ENCODE results near the gene HSPA8. TPM values are rescaled to one million over a fixed set of nuclear protein-coding genes. Genes with fewer than 3 reads are reported as not detected.

Gene HSPA8
- total and polyA plus RNA-seq, 2 of the 13 experiments (the other 11 are each of a cell fraction or from before 2014, with no cell fraction given) = 936 to 2,151 TPM

DNA sequence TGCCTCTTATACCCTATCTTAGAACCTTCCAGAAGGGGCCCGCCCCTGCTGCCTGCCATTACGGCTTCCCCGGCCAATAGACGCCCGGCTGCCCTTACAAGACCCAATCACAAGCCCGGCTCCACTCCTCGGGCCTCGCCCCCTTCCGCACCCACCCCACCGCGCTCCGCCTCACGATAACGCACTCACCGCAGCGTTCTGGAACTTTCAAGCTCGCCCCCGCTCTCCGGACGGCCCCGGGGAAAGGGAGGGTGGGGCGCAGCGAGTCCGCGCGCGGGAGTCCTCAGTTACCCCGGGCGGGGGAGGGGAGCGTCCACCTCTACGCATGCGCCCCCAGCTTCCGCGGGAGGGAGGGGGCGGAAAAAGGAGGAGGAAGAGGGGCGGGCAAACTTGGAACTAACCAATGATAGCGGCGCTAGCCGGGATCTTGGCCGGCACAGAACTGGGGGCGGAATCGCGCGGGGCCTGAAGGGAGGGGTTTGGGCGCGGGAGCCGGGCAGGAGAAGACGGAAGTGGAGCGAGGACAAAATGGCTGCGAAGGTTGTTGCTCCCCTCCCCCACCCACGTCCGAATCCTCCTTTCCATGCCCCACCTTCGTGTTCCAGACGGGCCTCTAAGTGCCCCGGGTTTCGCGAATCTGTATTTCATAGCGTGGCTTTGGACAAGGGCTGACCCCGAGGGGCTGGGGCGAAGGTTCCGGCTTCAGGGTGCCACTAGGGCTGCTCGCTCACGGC is 389 bp upstream of the HSPA8 start (continued):
- TF ChIP-seq POGK (CRISPR knock-in tag; conservative IDR thresholded peaks at IDR 0.05) (peak; percentile 40; the same call in 1 of the 2 replicates), KLF13 (CRISPR knock-in tag; IDR thresholded peaks at IDR 0.05) (no peak), ZNF576 (CRISPR knock-in tag; IDR thresholded peaks at IDR 0.05) (no peak), HIC2 (CRISPR knock-in tag; IDR thresholded peaks at IDR 0.05; ENCODE audit: low read depth) (0 out of 2 replicates have a peak, but pooled peaks have one; percentile 50), PRPF4 (IDR thresholded peaks at IDR 0.05; ENCODE audit: low read depth, low read length, poor library complexity, severe bottlenecking) (peak; percentile 46), BORCS8-MEF2B (CRISPR knock-in tag; IDR thresholded peaks at IDR 0.05) (peak; percentile 81), NR2C2 (CRISPR knock-in tag; IDR thresholded peaks at IDR 0.05; ENCODE audit: borderline replicate concordance) (peak; percentile 43; the same call in 1 of the 2 replicates), THAP11 (CRISPR knock-in tag; IDR thresholded peaks at IDR 0.05) (peak; percentile 78), NFYC (CRISPR knock-in tag; IDR thresholded peaks at IDR 0.05) (peak; percentile 86), GABPA (IDR thresholded peaks at IDR 0.05; ENCODE audit: low read depth, low read length) (peak; percentile 61), GABPA (CRISPR knock-in tag; IDR thresholded peaks at IDR 0.05; ENCODE audit: low read depth) (peak; percentile 88), YEATS4 (CRISPR knock-in tag; IDR thresholded peaks at IDR 0.05; ENCODE audit: borderline replicate concordance) (peak; percentile 79; the same call in 1 of the 2 replicates), ELF1 (CRISPR knock-in tag; IDR thresholded peaks at IDR 0.05) (peak; percentile 86), ZNF724P (CRISPR knock-in tag; IDR thresholded peaks at IDR 0.05; ENCODE audit: borderline replicate concordance) (peak; percentile 45; the same call in 1 of the 2 replicates), YY1 (IDR thresholded peaks at IDR 0.05; ENCODE audit: insufficient read depth, insufficient replicate concordance, low read depth, low read length) (peak; percentile 94), ZBTB26 (CRISPR knock-in tag; IDR thresholded peaks at IDR 0.05; ENCODE audit: borderline replicate concordance) (peak; percentile 84), SOX5 (CRISPR knock-in tag; IDR thresholded peaks at IDR 0.05; ENCODE audit: borderline replicate concordance) (0 out of 2 replicates have a peak, but pooled peaks have one; percentile 8), KDM2A (CRISPR knock-in tag; IDR thresholded peaks at IDR 0.05; ENCODE audit: borderline replicate concordance, low read depth) (peak; percentile 74; the same call in 1 of the 2 replicates), PCBP1 (IDR thresholded peaks at IDR 0.05; ENCODE audit: borderline replicate concordance, low read depth, low read length) (peak; percentile 88; the same call in 1 of the 2 replicates), BRD4 (CRISPR knock-in tag; IDR thresholded peaks at IDR 0.05) (peak; percentile 95; the same call in 1 of the 2 replicates), ZFP91 (CRISPR knock-in tag; IDR thresholded peaks at IDR 0.05; ENCODE audit: borderline replicate concordance) (peak; percentile 66; the same call in 1 of the 2 replicates), PHF20 (CRISPR knock-in tag; IDR thresholded peaks at IDR 0.05) (peak; percentile 42; the same call in 1 of the 2 replicates), HIVEP1 (CRISPR knock-in tag; IDR thresholded peaks at IDR 0.05) (0 out of 2 replicates have a peak, but pooled peaks have one; percentile 3)
